ENCODE measurements around the gene ZCCHC12. TPM values are rescaled to one million over a fixed set of nuclear protein-coding genes. Genes with fewer than 3 reads are reported as not detected.

ZCCHC12 gene
- total RNA-seq, 4 donors from 2014 or later, result not detected

DNA sequence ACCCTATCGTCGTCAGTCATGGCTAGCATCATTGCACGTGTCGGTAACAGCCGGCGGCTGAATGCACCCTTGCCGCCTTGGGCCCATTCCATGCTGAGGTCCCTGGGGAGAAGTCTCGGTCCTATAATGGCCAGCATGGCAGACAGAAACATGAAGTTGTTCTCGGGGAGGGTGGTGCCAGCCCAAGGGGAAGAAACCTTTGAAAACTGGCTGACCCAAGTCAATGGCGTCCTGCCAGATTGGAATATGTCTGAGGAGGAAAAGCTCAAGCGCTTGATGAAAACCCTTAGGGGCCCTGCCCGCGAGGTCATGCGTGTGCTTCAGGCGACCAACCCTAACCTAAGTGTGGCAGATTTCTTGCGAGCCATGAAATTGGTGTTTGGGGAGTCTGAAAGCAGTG is 1.6 kb downstream of the ZCCHC12 start:
- 17 to 48% methylated on average over 6 to 10 of the region's 16 CpGs for WGBS, 2 donors
- TF ChIP-seq POLR2A (IDR thresholded peaks at IDR 0.05), result no peak
- TF ChIP-seq, protein P1, sequence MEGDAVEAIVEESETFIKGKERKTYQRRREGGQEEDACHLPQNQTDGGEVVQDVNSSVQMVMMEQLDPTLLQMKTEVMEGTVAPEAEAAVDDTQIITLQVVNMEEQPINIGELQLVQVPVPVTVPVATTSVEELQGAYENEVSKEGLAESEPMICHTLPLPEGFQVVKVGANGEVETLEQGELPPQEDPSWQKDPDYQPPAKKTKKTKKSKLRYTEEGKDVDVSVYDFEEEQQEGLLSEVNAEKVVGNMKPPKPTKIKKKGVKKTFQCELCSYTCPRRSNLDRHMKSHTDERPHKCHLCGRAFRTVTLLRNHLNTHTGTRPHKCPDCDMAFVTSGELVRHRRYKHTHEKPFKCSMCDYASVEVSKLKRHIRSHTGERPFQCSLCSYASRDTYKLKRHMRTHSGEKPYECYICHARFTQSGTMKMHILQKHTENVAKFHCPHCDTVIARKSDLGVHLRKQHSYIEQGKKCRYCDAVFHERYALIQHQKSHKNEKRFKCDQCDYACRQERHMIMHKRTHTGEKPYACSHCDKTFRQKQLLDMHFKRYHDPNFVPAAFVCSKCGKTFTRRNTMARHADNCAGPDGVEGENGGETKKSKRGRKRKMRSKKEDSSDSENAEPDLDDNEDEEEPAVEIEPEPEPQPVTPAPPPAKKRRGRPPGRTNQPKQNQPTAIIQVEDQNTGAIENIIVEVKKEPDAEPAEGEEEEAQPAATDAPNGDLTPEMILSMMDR (IDR thresholded peaks at IDR 0.05), result no peak
- no peaks in the 10 kb centered on the region for H3K9me3 ChIP-seq
- no peaks in the 10 kb centered on the region for H3K36me3 ChIP-seq
- H3K4me1 ChIP-seq, result peaks cover 0 to 15% (median 0%) of the 10 kb centered on the region in 3 donors
- intact Hi-C loops (cut with DNase I), result no loop called here
- no peak overlapping the region for H3K27ac ChIP-seq
- H3K27me3 ChIP-seq, result peaks cover 0 to 53% (median 4%) of the 10 kb centered on the region in 4 donors
- no peak for DNase-seq
- H3K4me3 ChIP-seq, result no peak overlapping the region

DNA sequence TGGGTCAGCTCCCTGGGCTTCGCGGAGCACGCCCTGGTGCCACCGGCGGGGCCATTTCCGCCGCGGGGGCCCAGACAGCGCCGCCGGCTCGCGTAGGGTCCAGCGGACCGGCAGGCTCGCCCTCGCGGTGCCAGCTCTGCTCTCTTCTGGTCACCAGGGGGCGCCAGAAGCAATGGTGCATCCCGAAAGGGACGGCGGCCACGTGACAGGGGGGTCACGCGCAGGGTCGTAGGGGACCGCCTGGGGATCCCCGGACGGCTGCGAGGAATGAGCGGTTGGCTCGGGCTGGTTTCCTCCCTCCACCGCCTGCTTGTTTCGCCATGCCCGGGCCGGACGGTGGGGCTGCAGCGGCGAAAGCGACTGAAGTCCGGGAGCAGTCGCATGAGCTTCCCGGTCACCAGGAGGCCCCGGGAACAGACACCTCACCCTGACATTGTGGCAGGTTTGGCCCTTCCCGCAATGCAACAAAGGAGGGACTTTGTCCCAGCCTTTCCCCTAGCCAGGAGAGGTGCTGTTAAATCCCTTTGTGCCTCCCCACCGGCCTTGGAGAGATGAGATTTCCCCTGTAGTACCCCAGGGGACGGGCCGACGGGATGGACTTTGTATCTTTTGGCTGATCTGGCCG is 15.8 kb downstream of the ZCCHC12 start:
- Histone ChIP-seq H3K4me3 (peak overlapping the region; percentile 31 to 65 (median 43)), H3K4me1 (peaks cover 0 to 9% (median 0%) of the 10 kb centered on the region in 3 donors), H3K27me3 (no peaks in the 10 kb centered on the region), H3K9me3 (no peaks in the 10 kb centered on the region), H3K27ac (no peak overlapping the region), H3K36me3 (no peaks in the 10 kb centered on the region)
- 31% methylated on average over 5 of the region's 50 CpGs; no CpG with 5 or more reads in 1 of the 2 donors for WGBS, 2 donors
- no peak for DNase-seq
- intact Hi-C loops (cut with DNase I), result no loop called here
- no peak for TF ChIP-seq POLR2A (IDR thresholded peaks at IDR 0.05)
- TF ChIP-seq, protein P1 (IDR thresholded peaks at IDR 0.05), result peak in 5 of 6 experiments; percentile 43 to 66 (median 57)

DNA sequence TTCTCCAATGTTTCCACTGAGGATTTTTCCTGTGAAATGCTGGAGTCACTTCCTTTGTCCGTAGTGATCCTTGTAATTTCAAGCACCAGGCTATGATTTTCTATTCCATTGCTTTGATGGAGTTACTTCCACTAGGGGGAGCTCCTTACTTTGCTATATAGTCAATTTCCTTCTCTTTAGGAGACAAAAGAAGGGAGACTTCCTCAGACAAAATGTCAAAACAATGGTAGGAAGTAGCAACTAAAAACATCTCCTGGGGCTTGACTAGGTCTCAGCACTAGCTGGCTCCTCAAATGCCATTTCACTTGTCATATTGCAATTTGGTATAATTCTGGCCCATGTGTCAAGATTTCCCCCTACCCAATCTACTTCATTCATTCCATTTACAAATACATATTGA is 24.1 kb downstream of the ZCCHC12 start:
- intact Hi-C loops (cut with DNase I), result no loop called here
- DNase-seq, result no peak
- WGBS, 2 donors, result 0 to 7% methylated on average over 1 of the region's 1 CpG

DNA sequence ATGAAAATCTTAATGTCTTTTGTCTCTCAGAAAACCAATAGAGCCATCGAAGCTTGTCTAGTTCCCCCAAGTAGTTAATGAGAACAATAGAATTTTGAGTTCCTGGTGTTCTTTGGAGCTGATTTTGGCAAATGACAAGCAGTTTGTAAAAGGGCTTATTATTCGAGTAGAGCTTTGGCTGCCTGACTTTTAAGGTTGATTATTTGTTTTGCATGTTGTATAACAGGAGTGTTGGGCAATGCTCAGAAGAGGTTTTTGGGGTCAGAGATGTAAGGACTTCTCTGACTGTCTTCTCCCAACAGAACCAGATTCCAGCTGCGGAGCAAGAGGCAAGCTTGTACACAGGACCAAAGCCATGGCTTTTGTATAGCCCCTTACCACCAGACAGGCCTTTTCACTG is 30.0 kb downstream of the ZCCHC12 start:
- Histone ChIP-seq H3K9me3 (no peaks in the 10 kb centered on the region), H3K27me3 (no peaks in the 10 kb centered on the region), H3K4me3 (no peak overlapping the region), H3K27ac (no peak overlapping the region), H3K4me1 (no peaks in the 10 kb centered on the region), H3K36me3 (no peaks in the 10 kb centered on the region)
- TF ChIP-seq, protein P1 (IDR thresholded peaks at IDR 0.05), result no peak
- intact Hi-C loops (cut with DNase I), result no loop called here
- 28 to 50% methylated on average over 2 to 3 of the region's 3 CpGs for WGBS, 2 donors
- no peak for DNase-seq

More for the DNA sequence above, 24.1 kb downstream of the ZCCHC12 start:
- no peak overlapping the region for H3K27ac ChIP-seq
- H3K4me3 ChIP-seq, result no peak overlapping the region
- H3K36me3 ChIP-seq, result no peaks in the 10 kb centered on the region
- no peaks in the 10 kb centered on the region for H3K27me3 ChIP-seq
- no peaks in the 10 kb centered on the region for H3K4me1 ChIP-seq
- TF ChIP-seq, protein P1 (IDR thresholded peaks at IDR 0.05), result peak; percentile 49 to 67 (median 56)
- TF ChIP-seq POLR2A (IDR thresholded peaks at IDR 0.05), result no peak
- no peaks in the 10 kb centered on the region for H3K9me3 ChIP-seq

DNA sequence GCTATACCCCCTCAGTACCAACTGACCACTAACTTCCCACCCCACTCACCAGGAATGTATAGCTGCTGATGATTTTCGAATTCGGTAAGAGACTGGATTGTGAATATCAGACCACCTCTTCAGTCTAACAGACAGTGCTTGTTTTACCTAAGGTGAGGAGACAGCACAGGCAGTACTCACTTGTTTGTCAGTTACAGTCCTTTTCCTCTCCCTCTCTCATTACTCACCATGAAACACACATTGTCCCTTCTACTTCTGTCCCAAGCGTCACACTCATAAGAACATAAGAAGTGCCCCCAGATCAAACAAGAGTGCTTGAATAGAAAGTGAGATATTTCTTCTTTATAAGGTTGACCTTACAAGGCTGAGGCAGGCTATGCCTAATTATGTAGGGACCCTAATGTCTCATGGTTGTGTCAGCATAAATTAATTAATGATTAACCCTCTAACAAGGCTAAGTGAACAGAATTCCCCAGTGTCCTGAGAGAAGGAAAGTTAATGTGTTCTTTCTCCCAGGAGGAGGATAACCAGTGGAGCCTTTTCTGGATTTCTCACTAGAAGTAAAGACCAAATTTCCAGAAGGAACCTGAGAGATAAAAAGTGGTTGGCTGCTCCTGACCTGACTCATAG is 32.2 kb downstream of the ZCCHC12 start:
- H3K27me3 ChIP-seq, result no peaks in the 10 kb centered on the region
- no peak overlapping the region for H3K27ac ChIP-seq
- H3K9me3 ChIP-seq, result no peaks in the 10 kb centered on the region
- TF ChIP-seq, protein P1 (IDR thresholded peaks at IDR 0.05), result no peak
- H3K4me1 ChIP-seq, result no peaks in the 10 kb centered on the region
- H3K36me3 ChIP-seq, result no peaks in the 10 kb centered on the region
- no peak for DNase-seq
- intact Hi-C loops (cut with DNase I), result no loop called here
- WGBS, 2 donors, result 91 to 100% methylated on average over 2 to 3 of the region's 3 CpGs
- no peak overlapping the region for H3K4me3 ChIP-seq
